Thyroid gland (tissue), 4 donors: ENCODE data around the gene USP46.

ENCODE experiments used
- POLR2A ChIP-seq, 2 donors: fragments of 450-650 bp; IDR thresholded peaks; one replicate each; pipeline ENCODE4 v1.6.1; 2017; ENCODE audit warnings: antibody characterized with exemption in 2 of 2, mild to moderate bottlenecking in 2 of 2, moderate library complexity in 1 of 2
- TF ChIP-seq, protein P1 (sequence below), 6 experiments: fragments of 200-600 bp in 3 of 6; fragments of 450-650 bp in 3 of 6; sonication (generic) in 3 of 6; IDR thresholded peaks; one replicate each; pipeline ENCODE4 v1.5.1; 2016 to 2019; ENCODE audit warnings: antibody characterized with exemption in 6 of 6, mild to moderate bottlenecking in 2 of 6, inconsistent platforms in 1 of 6, moderate library complexity in 1 of 6

DNA sequence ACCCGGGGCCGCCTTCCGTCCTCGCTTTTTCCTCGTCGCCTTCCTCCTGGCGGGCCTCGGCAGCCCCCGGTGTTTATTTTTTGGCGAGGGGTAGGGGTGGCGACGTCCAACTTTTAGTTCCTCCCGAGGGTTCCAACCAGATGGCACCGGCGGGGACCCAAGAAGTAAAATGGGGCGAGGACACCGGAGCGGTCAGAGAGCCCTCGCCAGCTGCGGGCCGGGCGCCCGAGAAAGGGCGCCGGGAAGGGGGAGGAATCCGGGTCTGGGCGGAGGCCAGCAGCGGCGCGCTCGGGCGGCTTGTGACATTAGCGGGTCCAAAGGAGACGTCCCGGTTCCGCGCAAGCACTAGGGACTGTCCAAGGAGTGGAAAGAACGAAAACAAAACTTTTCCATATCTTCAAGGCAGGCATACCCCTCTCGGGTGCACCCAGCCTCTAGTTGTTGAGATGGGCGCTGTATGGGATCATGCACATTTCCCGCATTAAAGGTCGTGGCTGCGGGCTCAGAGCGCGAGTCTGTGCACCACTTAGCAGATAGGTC, 691 bp upstream of the USP46 start:
- TF ChIP-seq, protein P1, sequence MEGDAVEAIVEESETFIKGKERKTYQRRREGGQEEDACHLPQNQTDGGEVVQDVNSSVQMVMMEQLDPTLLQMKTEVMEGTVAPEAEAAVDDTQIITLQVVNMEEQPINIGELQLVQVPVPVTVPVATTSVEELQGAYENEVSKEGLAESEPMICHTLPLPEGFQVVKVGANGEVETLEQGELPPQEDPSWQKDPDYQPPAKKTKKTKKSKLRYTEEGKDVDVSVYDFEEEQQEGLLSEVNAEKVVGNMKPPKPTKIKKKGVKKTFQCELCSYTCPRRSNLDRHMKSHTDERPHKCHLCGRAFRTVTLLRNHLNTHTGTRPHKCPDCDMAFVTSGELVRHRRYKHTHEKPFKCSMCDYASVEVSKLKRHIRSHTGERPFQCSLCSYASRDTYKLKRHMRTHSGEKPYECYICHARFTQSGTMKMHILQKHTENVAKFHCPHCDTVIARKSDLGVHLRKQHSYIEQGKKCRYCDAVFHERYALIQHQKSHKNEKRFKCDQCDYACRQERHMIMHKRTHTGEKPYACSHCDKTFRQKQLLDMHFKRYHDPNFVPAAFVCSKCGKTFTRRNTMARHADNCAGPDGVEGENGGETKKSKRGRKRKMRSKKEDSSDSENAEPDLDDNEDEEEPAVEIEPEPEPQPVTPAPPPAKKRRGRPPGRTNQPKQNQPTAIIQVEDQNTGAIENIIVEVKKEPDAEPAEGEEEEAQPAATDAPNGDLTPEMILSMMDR (IDR thresholded peaks at IDR 0.05) = no peak
- no peak for TF ChIP-seq POLR2A (IDR thresholded peaks at IDR 0.05)
